ENCODE data around the gene CLIP1. TPM values are rescaled to one million over a fixed set of nuclear protein-coding genes. Genes with fewer than 3 reads are reported as not detected.

The CLIP1 gene
- 39.3 and 53.5 TPM in 2 replicates for total RNA-seq

DNA sequence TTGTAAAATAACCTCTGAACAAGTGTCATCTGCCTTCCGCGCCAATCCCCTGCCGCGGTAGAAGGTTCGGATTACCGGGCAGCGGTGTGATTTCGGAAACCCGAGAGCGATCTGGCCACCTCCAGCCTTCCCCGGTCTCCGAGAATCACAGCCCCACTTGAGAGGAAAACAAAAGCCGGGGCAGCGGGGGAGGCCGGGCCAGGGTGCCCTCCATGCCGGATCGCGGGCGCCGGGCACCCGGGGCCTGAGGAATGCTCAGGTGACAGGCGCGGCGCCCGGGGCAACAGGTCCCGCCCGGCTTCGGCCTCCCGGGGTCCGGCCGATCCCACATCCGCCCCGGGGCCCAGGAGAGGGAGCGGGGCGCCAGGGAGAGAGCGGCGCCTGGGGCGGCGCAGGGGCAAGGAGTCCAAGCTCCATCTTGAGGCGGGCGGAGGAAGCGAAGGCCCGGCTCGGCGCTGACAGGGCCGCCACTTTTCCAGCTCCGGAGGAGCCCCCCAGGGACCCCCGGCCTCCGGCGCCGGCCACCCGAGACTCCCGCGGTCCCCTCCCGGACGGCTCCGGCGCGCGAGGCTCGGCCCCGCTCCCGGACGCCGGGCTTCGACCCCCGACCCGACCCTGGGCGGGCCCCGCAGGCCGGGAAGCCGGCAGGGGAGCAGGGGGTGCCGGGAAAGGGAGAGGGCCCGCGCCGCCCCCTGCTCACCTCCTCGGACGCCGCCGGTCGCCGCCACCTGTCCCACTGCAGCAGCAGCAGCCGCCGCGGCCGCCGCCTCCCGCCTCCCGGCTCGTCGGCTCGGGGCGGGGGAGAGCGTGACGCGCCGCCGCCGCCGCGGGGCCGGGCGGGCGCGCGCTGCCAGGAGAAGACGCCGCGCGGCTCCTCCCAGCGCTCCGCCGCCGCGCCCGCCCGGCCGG, at the start of gene CLIP1:
TSS of gene CLIP1 (minus strand) at position 849 of the 909 bp plus-strand sequence. CDS start 42,217 bp downstream, outside the sequence.

GRCh38 chr12:122266230-122266901, 156.1 kb downstream of the CLIP1 start, which contains the start of gene VPS33A:
Gene VPS33A (minus strand): TSS chr12:122266494. CDS start chr12:122266408, 86 bp downstream.

DNA sequence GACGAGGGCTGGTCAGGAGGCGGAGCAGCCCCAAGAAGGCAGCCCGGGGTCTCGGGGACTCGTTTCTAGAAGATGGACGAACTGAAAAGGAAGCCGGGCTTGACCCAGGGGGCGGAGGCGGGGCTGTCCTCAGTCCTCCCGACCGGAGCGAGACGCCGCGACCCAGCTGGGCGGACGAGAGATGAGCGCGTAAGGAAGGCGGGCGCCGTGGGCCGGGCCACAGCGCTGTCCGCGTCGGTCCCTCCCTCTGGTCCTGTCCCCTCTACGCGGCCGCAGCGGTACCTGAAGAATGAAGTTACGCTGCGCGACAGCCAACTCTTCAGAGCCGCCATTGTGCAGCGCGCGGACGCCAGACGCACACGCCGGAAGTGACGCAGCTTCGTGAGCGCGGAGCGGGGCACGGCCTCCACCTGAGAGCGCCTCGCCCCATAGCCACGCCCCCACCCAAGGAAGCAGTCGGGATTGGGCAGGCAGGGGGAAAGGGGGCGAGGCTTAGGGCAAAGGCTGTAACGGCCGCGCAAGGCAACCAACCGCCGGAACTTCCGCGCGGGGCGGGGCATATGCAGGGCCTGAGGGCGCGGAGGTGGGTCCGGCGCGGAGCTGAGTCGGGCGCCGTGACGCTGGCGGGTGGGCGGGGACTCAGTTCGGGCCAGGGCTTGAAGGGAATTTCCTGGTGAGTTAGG, 196.6 kb downstream of the CLIP1 start, which contains the start of gene DIABLO:
TSS of gene DIABLO (minus strand) at position 370 of the 683 bp plus-strand sequence. CDS start at position 332, 38 bp downstream.

Other genes starting within 250 kb of the CLIP1 start
- not detected in 2 replicates for gene IL31, start 248.4 kb downstream of the CLIP1 start, total RNA-seq
- 0.72 and 0.85 TPM in 2 replicates for gene LRRC43, start 239.5 kb downstream of the CLIP1 start, total RNA-seq
- gene B3GNT4, start 219.0 kb downstream of the CLIP1 start, total RNA-seq: under 0.01 TPM in 2 replicates
- gene DIABLO, start 196.6 kb downstream of the CLIP1 start, total RNA-seq: 58.9 and 64.1 TPM in 2 replicates
- 18.0 and 18.2 TPM in 2 replicates for gene VPS33A, start 156.2 kb downstream of the CLIP1 start, total RNA-seq
- 10.1 and 14.3 TPM in 2 replicates for gene ZCCHC8, start 78.3 kb upstream of the CLIP1 start, total RNA-seq
- 42.7 and 44.6 TPM in 2 replicates for gene RSRC2, start 104.3 kb upstream of the CLIP1 start, total RNA-seq
- gene KNTC1, start 104.6 kb upstream of the CLIP1 start, total RNA-seq: 16.9 and 22.7 TPM in 2 replicates

Data from endothelial cell of coronary artery (primary cell).